A673 (cell line): ENCODE data around the gene DES. TPM values are rescaled to one million over a fixed set of nuclear protein-coding genes. Genes with fewer than 3 reads are reported as not detected.

Experiments
- BruUV-seq: library from RNA; stranded (reverse); fragments of 400-500 nt; replicated peaks from 2 replicates; lab custom pipeline; 2021; lab: Mats Ljungman, UMichigan
- CTCF ChIA-PET: fragments of 300-600 bp; sonication (Branson Sonifier 250); formaldehyde crosslinking; loops from one replicate; lab custom pipeline; 2022; ENCODE audit warnings: antibody characterized with exemption; lab: Charles Lee
- POLR2A ChIA-PET: fragments of 300-600 bp; sonication (Branson Sonifier 250); formaldehyde crosslinking; loops from one replicate; lab custom pipeline; 2022; ENCODE audit warnings: antibody characterized with exemption; ENCODE audit not compliant: low non-redundant PET; lab: Charles Lee
- DNase-seq: peaks from one replicate; pipeline ENCODE4 v3.0.0-alpha.2; 2015; ENCODE audit warnings: low spot score
- H3K27ac ChIP-seq: fragments of 200-600 bp; sonication (generic); 2 replicates; pipeline ENCODE4 v1.5.1; 2016; ENCODE audit warnings: mixed run types, low read depth, mild to moderate bottlenecking, mixed read lengths, antibody characterized with exemption, low read length; ENCODE audit not compliant: poor library complexity, severe bottlenecking
- H3K27me3 ChIP-seq: fragments of 200-600 bp; sonication (generic); replicated peaks from 2 replicates; pipeline ENCODE4 v1.6.1; 2017; ENCODE audit warnings: mixed run types, low read depth, mild to moderate bottlenecking, mixed read lengths, antibody characterized with exemption, low read length; ENCODE audit not compliant: insufficient read depth, poor library complexity
- H3K36me3 ChIP-seq: fragments of 200-600 bp; sonication (generic); 2 replicates; pipeline ENCODE4 v1.6.1; 2016; ENCODE audit warnings: mixed run types, mild to moderate bottlenecking, mixed read lengths, antibody characterized with exemption, low read length; ENCODE audit not compliant: insufficient read depth, poor library complexity, severe bottlenecking
- H3K4me1 ChIP-seq: fragments of 200-600 bp; sonication (generic); 2 replicates; pipeline ENCODE4 v1.6.1; 2017; ENCODE audit warnings: mixed run types, mild to moderate bottlenecking, mixed read lengths, antibody characterized with exemption, low read length; ENCODE audit not compliant: insufficient read depth, poor library complexity, severe bottlenecking
- H3K4me3 ChIP-seq: fragments of 200-600 bp; sonication (generic); 2 replicates; pipeline ENCODE4 v1.5.1; 2016; ENCODE audit warnings: low read depth, mixed run types, mild to moderate bottlenecking, mixed read lengths, low read length; ENCODE audit not compliant: poor library complexity, severe bottlenecking
- H3K9me3 ChIP-seq: fragments of 200-600 bp; sonication (generic); 2 replicates; pipeline ENCODE4 v1.6.1; 2016; ENCODE audit warnings: mixed run types, low read depth, mild to moderate bottlenecking, mixed read lengths, antibody characterized with exemption, low read length; ENCODE audit not compliant: poor library complexity, severe bottlenecking
- EZH2 ChIP-seq: fragments of 200-600 bp; sonication (generic); IDR thresholded peaks from 2 replicates; pipeline ENCODE4 v1.6.1; 2017; ENCODE audit warnings: borderline replicate concordance, low read depth, mild to moderate bottlenecking, mixed read lengths, antibody characterized with exemption, low read length; ENCODE audit not compliant: poor library complexity, severe bottlenecking
- intact Hi-C: fragments of 100-400 bp; cut with micrococcal nuclease; formaldehyde crosslinking; loops from one replicate; pipeline ENCODE4 v1.10.0; 2022; ENCODE audit not compliant: unreplicated experiment
- total RNA-seq: library from RNA; stranded (reverse); gene quantifications from 2 replicates; pipeline ENCODE4 v1.2.3, GENCODE V29; 2021
- TF ChIP-seq, protein P1 (sequence below): fragments of 300-800, 200-600 bp; sonication (generic); conservative IDR thresholded peaks from 2 replicates; pipeline ENCODE4 v1.5.1; 2017; ENCODE audit warnings: low read depth, mild to moderate bottlenecking, antibody characterized with exemption, low read length, moderate library complexity, mixed read lengths

DES gene
- total RNA-seq, 1 experiment from 2014 or later, result not detected

DNA sequence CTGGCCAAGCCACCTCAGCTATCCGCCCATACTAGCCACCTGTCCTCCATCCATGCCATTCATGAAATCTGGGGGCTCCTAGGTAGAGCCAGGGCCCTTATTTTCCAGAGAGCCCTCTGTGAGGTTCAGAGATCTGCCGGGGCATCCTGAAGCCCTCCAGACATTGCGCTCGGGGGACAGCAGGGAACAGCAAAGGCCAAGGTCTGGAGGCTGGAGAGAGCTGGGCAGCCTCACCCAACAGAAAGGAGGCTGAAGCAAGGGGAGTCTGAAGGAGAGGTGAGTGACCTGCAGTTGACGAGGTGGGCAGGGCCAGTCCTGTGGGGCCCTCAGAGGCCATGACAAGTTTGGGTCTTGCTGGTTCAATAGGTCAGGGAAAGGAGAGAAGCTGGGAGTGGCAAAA is 8.6 kb upstream of the DES start:
- Histone ChIP-seq H3K4me3 (no peak overlapping the region), H3K27ac (no peak overlapping the region), H3K27me3 (no peaks in the 10 kb centered on the region), H3K36me3 (no peaks in the 10 kb centered on the region), H3K4me1 (no peaks in the 10 kb centered on the region), H3K9me3 (no peaks in the 10 kb centered on the region)
- no TSS peak for BruUV-seq
- TF ChIP-seq, protein P1, sequence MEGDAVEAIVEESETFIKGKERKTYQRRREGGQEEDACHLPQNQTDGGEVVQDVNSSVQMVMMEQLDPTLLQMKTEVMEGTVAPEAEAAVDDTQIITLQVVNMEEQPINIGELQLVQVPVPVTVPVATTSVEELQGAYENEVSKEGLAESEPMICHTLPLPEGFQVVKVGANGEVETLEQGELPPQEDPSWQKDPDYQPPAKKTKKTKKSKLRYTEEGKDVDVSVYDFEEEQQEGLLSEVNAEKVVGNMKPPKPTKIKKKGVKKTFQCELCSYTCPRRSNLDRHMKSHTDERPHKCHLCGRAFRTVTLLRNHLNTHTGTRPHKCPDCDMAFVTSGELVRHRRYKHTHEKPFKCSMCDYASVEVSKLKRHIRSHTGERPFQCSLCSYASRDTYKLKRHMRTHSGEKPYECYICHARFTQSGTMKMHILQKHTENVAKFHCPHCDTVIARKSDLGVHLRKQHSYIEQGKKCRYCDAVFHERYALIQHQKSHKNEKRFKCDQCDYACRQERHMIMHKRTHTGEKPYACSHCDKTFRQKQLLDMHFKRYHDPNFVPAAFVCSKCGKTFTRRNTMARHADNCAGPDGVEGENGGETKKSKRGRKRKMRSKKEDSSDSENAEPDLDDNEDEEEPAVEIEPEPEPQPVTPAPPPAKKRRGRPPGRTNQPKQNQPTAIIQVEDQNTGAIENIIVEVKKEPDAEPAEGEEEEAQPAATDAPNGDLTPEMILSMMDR, result no peak
- TF ChIP-seq EZH2, result no peak
- no peak for DNase-seq
- intact Hi-C loops, result no loop called here
- ChIA-PET CTCF (no interaction called here), POLR2A (no interaction called here)

GRCh38 chr2:219410390-219410789 is 7.8 kb upstream of the DES start:
- ChIA-PET CTCF (interaction anchor here (0.7 kb wide), 1 partner anchor 119 kb away, joined by 4 read pairs; no protein-coding TSS in a partner anchor), POLR2A (no interaction called here)
- no peaks in the 10 kb centered on the region for H3K36me3 ChIP-seq

GRCh38 chr2:219414857-219415256 is 3.3 kb upstream of the DES start:
- intact Hi-C loops, result no loop called here
- peaks cover 15% of the 10 kb centered on the region for H3K4me1 ChIP-seq
- ChIA-PET POLR2A (no interaction called here), CTCF (no interaction called here)
- no peak overlapping the region for H3K4me3 ChIP-seq
- BruUV-seq, result no TSS peak
- no peak for DNase-seq
- H3K9me3 ChIP-seq, result no peaks in the 10 kb centered on the region
- H3K36me3 ChIP-seq, result no peaks in the 10 kb centered on the region
- no peaks in the 10 kb centered on the region for H3K27me3 ChIP-seq
- no peak overlapping the region for H3K27ac ChIP-seq
- TF ChIP-seq, protein P1, result no peak
- TF ChIP-seq EZH2, result no peak

More at GRCh38 chr2:219410390-219410789, 7.8 kb upstream of the DES start:
- BruUV-seq, result no TSS peak
- no peak overlapping the region for H3K27ac ChIP-seq
- intact Hi-C loops, result no loop called here
- H3K4me1 ChIP-seq, result no peaks in the 10 kb centered on the region
- DNase-seq, result no peak
- H3K27me3 ChIP-seq, result no peaks in the 10 kb centered on the region
- no peak overlapping the region for H3K4me3 ChIP-seq
- H3K9me3 ChIP-seq, result no peaks in the 10 kb centered on the region
- TF ChIP-seq, protein P1, result no peak
- TF ChIP-seq EZH2, result no peak
